ENCODE measurements around the gene HCRTR2.
"Not testable (repeated sequence)": the region's sequence is repeated elsewhere in the genome, so short reads cannot be mapped to it uniquely, and the experiment has no call there.

HCRTR2 gene

GRCh38 chr6:55220961-55221360 is 46.6 kb downstream of the HCRTR2 start:
- no peak for DNase-seq

- no peak for DNase-seq
These were observed 53.5 kb downstream of the HCRTR2 start for GRCh38 chr6:55227862-55228261.

- no peak for DNase-seq
These were observed 64.8 kb downstream of the HCRTR2 start for GRCh38 chr6:55239099-55239498.

- peak; percentile 5 for DNase-seq
These were observed 66.8 kb downstream of the HCRTR2 start for GRCh38 chr6:55240975-55241605.

- no peak for DNase-seq
These were observed 76.1 kb downstream of the HCRTR2 start for GRCh38 chr6:55250400-55250799.

GRCh38 chr6:55255113-55255512 is 80.8 kb downstream of the HCRTR2 start:
- no peak for DNase-seq

- DNase-seq, result no peak
These were observed 85.9 kb downstream of the HCRTR2 start for GRCh38 chr6:55260181-55260580.

- no peak for DNase-seq
These were observed 91.2 kb downstream of the HCRTR2 start for GRCh38 chr6:55265409-55266114.

GRCh38 chr6:55266896-55267295 is 92.6 kb downstream of the HCRTR2 start:
- no peak for DNase-seq

GRCh38 chr6:55276745-55277530 is 102.6 kb downstream of the HCRTR2 start:
- DNase-seq, result peak; percentile 3

GRCh38 chr6:55277646-55278045 is 103.3 kb downstream of the HCRTR2 start:
- no peak for DNase-seq

- DNase-seq, result no peak
These were observed 106.9 kb downstream of the HCRTR2 start for GRCh38 chr6:55281215-55281614.

- no peak for DNase-seq
These were observed 107.8 kb downstream of the HCRTR2 start for GRCh38 chr6:55282115-55282514.

GRCh38 chr6:55286824-55287223 is 112.5 kb downstream of the HCRTR2 start:
- DNase-seq, result no peak

GRCh38 chr6:55290736-55291135 is 116.4 kb downstream of the HCRTR2 start:
- no peak for DNase-seq

- DNase-seq, result no peak
These were observed 118.8 kb downstream of the HCRTR2 start for GRCh38 chr6:55293116-55293515.

- DNase-seq, result not testable (repeated sequence)
These were observed 122.9 kb downstream of the HCRTR2 start for GRCh38 chr6:55297214-55297613.

GRCh38 chr6:55299286-55299985 is 125.1 kb downstream of the HCRTR2 start:
- no peak for DNase-seq

- no peak for DNase-seq
These were observed 130.4 kb downstream of the HCRTR2 start for GRCh38 chr6:55304747-55305146.

GRCh38 chr6:55319961-55320695 is 145.8 kb downstream of the HCRTR2 start:
- no peak for DNase-seq

GRCh38 chr6:55320696-55321086 is 146.4 kb downstream of the HCRTR2 start:
- DNase-seq, result no peak

GRCh38 chr6:55327169-55327568 is 152.9 kb downstream of the HCRTR2 start, which contains the start of gene GFRAL:
Gene GFRAL, plus strand, starts transcription at chr6:55327469. Its CDS starts 86 bp downstream, at chr6:55327555.
- DNase-seq, result no peak

Measured in inflammatory macrophage treated with lipopolysaccharide for 4 hours (primary cell).